GM18517 (cell line): ENCODE measurements around the gene AIM2.

Experiments
- ATAC-seq: cut with Tn5 transposase; IDR thresholded peaks from one replicate; pipeline ENCODE4 v1.9.1; 2021; ENCODE audit warnings: mild to moderate bottlenecking, moderate library complexity; ENCODE audit not compliant: unreplicated experiment

AIM2 gene

DNA sequence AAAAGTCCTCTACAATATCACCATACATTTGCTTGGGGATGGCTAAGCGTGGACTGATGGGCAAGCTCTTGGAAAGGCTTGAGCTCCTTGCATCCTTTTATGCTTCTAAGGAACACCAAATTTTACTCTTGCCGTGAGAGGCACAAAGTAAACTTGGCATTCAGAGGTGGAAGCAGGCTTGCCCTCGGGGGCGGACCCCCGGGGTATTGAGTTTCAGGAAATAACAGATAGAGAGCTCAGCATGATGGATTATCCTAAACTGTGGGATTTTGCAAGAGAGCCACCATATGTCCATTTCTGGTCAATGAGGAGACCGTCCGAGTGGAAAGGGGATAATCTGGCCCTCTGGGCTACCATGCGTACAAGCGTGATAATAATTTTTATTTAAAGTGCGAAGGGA is 52.8 kb downstream of the AIM2 start:
- ATAC-seq: no peak

DNA sequence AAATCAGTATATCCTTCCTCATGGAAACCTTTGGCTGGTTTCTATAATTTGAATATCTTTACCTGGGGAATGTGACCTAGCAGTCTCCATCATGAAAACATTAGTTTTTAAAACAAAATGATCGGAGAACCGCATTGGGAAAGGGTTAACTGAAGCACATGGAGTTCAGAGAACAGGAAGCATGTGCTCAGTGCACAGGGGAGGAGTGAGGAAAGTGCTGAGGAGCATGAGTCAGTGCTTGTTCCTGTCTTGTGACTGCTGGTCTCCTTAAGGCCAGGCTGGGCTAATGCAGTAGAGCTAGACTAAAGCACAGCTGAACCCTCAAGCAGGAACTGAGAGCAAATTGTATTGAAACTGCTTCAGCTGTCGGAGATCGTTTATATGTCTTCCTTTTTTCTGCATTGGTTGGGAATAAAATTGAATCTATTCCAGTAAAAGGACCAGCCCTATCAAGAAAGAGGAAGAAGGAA is 61.1 kb downstream of the AIM2 start:
- peak; percentile 94 for ATAC-seq

DNA sequence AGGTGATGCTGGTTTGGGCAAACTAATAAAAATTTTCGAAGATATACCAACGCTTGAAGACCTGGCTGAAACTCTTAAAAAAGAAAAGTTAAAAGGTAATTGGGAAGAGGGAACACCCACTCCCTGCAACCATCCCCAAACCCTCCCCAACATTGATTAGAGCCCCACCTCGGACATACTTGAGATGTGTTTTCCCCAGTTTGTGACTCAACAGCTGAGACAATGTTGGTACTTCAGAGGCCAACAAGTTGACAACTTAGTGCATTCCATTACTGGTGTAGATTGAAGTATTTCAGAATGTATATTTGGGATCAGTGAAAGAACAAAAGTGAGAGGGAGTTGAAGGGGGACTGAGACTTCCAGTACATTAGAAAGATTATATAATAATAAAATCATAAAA is 61.7 kb downstream of the AIM2 start:
- ATAC-seq: no peak

DNA sequence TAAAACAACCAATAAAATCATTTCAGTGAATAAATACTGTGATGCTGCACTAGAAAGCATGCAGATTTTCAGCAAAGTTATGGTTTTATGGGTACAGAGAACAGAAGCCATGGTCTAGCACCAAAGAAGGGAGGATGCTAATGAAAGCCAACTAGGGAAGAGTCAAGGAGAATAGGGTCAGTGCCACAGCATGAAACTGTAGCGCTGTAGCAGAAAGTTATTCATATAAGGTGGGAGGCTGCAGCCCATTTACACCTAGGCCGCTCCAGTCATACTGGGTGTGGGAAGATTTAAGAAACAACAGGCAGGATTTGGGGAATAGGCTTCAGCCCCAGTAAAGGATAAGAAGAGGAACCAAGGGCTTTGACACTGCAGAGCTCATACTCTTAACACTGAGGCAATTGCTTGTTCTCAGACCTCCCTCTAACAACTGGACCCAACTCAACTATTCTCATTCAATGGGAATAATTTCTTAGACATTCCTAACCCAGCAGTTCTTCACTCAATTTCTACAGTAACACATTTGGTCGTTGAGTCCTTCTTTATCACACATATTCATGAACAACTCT is 62.5 kb downstream of the AIM2 start:
- ATAC-seq: no peak

DNA sequence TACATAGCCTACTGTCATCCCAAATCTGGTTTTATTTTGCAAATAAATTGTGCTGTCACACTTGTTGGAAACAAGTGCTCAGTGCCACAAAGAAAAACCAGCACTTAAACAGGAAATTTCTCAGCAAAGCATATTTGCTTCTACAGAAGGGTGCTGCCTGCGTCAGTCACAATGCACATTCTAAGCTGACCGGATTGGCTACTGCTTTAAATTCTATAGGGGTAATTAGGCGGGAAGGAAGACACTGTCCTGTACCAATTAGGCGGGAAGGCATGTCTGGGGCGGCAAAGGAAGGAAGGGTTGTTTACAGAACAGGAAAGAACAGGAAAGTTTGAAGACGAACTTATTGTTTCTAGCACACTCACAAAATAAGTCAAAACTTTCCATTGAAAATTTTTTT is 64.1 kb downstream of the AIM2 start:
- peak; percentile 40 for ATAC-seq
